AG09319 (cell line): ENCODE measurements around the gene NUP210.

Experiments
- DNase-seq: peaks from one replicate; pipeline ENCODE4 v3.0.0-alpha.2; 2010; ENCODE audit warnings: low read depth; ENCODE audit errors: extremely low read depth
- TF ChIP-seq, protein P1 (sequence below): IDR thresholded peaks from 2 replicates; pipeline ENCODE4 v1.5.1; 2011; ENCODE audit warnings: low read depth, mild to moderate bottlenecking, inconsistent platforms, low read length, moderate library complexity

The NUP210 gene

DNA sequence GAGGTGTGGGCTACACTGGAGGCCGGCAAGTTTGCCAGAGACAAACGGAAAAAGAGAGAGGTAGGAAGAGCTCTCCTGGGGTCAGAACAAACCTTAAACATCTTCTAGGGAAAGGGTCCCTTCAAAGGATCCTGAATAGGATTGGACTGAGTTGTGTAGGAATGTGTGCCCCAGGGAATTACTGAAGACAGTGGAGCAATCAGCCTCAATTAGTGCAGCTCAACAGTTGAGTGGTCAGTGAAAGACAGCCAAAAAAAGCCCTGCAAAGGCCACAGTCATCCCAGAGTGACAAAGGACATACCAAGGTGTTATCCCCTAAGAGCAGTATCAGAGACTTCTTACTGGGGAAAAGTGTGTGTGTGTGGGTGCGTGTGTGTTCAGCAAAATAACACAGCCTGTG, 70.3 kb downstream of the NUP210 start:
- DNase-seq = no peak
- TF ChIP-seq, protein P1, sequence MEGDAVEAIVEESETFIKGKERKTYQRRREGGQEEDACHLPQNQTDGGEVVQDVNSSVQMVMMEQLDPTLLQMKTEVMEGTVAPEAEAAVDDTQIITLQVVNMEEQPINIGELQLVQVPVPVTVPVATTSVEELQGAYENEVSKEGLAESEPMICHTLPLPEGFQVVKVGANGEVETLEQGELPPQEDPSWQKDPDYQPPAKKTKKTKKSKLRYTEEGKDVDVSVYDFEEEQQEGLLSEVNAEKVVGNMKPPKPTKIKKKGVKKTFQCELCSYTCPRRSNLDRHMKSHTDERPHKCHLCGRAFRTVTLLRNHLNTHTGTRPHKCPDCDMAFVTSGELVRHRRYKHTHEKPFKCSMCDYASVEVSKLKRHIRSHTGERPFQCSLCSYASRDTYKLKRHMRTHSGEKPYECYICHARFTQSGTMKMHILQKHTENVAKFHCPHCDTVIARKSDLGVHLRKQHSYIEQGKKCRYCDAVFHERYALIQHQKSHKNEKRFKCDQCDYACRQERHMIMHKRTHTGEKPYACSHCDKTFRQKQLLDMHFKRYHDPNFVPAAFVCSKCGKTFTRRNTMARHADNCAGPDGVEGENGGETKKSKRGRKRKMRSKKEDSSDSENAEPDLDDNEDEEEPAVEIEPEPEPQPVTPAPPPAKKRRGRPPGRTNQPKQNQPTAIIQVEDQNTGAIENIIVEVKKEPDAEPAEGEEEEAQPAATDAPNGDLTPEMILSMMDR = no peak

DNA sequence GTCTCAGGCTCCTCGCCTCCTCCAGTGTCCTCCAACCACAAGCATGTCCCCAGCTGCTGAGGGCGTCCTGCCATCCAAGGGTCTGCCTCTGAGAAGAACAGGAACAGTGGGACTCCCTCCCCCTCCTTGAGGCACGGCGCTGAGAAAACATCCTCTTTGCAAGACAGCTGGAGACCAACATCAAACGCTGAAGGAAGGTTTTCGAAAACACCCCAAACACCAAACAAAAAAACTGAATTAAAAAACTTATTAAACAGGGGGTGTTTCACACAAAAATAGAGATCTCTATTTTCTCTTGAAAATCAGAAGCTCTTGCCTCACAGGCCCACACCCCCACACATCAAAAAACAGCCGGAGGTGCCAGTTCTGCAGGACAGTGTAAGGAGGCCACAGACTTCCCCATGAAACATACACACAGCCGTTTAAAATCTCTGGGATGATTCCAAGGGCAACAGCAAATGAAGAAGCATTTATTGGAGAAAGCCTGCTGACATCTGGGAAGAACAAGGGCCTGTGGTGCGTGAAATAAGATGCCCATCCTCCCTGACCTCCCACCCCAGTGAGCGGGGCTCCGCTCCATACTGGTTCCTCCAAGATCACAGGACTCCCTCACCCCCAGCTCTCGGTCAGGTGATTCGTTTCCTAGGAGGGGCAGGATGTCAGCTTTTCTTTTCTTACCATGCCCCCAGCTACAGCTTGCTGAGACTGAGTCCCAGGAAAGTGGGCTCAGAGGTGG, 71.3 kb downstream of the NUP210 start:
- no peak for DNase-seq
- TF ChIP-seq, protein P1 = no peak

DNA sequence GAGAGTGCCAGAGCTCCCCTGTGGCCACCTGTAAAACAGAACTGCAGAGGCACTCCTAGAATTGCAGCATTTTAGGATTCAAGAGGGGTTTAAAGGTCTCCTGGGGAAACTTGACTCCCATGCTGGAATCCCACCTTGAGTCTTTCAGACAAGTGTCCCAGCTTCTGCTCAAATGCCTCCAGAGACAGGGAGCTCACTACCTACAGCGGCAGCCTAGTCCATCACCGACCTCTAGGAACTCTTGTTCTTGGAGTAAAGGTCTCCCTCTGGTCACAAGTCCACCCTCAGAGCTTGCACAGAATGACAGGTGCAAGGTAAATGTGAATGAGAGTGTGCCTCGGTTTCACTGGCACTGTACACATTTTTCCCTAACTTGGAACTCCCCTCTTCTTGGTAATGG, 72.0 kb downstream of the NUP210 start:
- TF ChIP-seq, protein P1 = no peak
- no peak for DNase-seq

- TF ChIP-seq, protein P1 = no peak
Observed at GRCh38 chr3:13347390-13347950, 72.7 kb downstream of the NUP210 start.

GRCh38 chr3:13346481-13347389, 73.4 kb downstream of the NUP210 start:
- TF ChIP-seq, protein P1 = no peak
- no peak for DNase-seq

More at GRCh38 chr3:13347390-13347950, 72.7 kb downstream of the NUP210 start:
- DNase-seq = no peak

DNA sequence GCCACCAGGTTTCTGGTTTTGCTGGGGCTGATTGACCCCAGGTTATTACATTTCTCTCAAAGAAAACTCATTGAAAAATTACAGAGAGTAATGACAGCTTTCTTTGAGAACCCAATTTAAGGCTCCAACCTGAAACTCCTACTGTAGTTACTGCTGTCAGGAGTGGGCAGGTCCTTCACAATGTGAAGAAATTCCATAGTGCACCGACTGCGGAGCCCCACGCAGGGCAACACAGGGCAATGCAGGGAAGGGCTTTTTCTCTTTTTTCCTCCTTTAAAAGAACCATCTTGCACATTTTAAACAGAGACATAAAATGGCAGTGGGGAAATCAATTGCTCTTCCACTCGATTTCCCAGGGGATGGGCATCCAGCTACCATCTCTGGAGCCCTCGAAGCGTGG, 74.3 kb downstream of the NUP210 start:
- TF ChIP-seq, protein P1 = no peak

More for the DNA sequence above, 74.3 kb downstream of the NUP210 start:
- no peak for DNase-seq
